Measurements from ENCODE around the gene FNBP1L. TPM values are rescaled to one million over a fixed set of nuclear protein-coding genes. Genes with fewer than 3 reads are reported as not detected.

The FNBP1L gene
- total RNA-seq, 2 donors from 2014 or later = 12.2 to 13.2 TPM

GRCh38 chr1:93415296-93415695 is 32.6 kb upstream of the FNBP1L start:
- no peaks in the 10 kb centered on the region for H3K27me3 ChIP-seq (replicated peaks; ENCODE audit: insufficient read depth)
- no peak for ATAC-seq (ENCODE audit: insufficient number of reproducible peaks, low FRiP score, low read depth)
- peak overlapping the region; percentile 49 for H3K4me3 ChIP-seq
- H3K4me1 ChIP-seq (ENCODE audit: control insufficient read depth in 1 of 2, low read depth in 2 of 2) = peaks cover 8 to 17% of the 10 kb centered on the region in 2 donors
- no peak for TF ChIP-seq CTCF (IDR thresholded peaks at IDR 0.05)
- H3K36me3 ChIP-seq = no peaks in the 10 kb centered on the region
- H3K9me3 ChIP-seq = no peaks in the 10 kb centered on the region
- peak overlapping the region; percentile 51 to 68 for H3K27ac ChIP-seq
- no peak for DNase-seq (ENCODE audit: low spot score)

- TF ChIP-seq CTCF (IDR thresholded peaks at IDR 0.05) = no peak
- H3K4me3 ChIP-seq = no peak overlapping the region
- H3K4me1 ChIP-seq (ENCODE audit: control insufficient read depth in 1 of 2, low read depth in 2 of 2) = peaks cover 8 to 17% of the 10 kb centered on the region in 2 donors
- H3K9me3 ChIP-seq = no peaks in the 10 kb centered on the region
- no peaks in the 10 kb centered on the region for H3K36me3 ChIP-seq
- no peaks in the 10 kb centered on the region for H3K27me3 ChIP-seq (replicated peaks; ENCODE audit: insufficient read depth)
- no peak overlapping the region for H3K27ac ChIP-seq
- ATAC-seq (ENCODE audit: insufficient number of reproducible peaks, low FRiP score, low read depth) = no peak
- DNase-seq (ENCODE audit: low spot score) = no peak
Measured at GRCh38 chr1:93416183-93416582, 31.7 kb upstream of the FNBP1L start.

- no peak overlapping the region for H3K27ac ChIP-seq
- no peaks in the 10 kb centered on the region for H3K27me3 ChIP-seq (replicated peaks; ENCODE audit: insufficient read depth)
- no peak overlapping the region for H3K4me3 ChIP-seq
- H3K4me1 ChIP-seq (ENCODE audit: control insufficient read depth in 1 of 2, low read depth in 2 of 2) = peaks cover 8 to 12% of the 10 kb centered on the region in 2 donors
- no peak for TF ChIP-seq CTCF (IDR thresholded peaks at IDR 0.05)
- ATAC-seq (ENCODE audit: insufficient number of reproducible peaks, low FRiP score, low read depth) (no peak), DNase-seq (ENCODE audit: low spot score) (no peak)
- no peaks in the 10 kb centered on the region for H3K9me3 ChIP-seq
- H3K36me3 ChIP-seq = no peaks in the 10 kb centered on the region
Measured at GRCh38 chr1:93419344-93419743, 28.6 kb upstream of the FNBP1L start.

- Histone ChIP-seq H3K9me3 (no peaks in the 10 kb centered on the region), H3K4me3 (no peak overlapping the region), H3K27me3 (replicated peaks; ENCODE audit: insufficient read depth) (no peaks in the 10 kb centered on the region), H3K4me1 (ENCODE audit: control insufficient read depth in 1 of 2, low read depth in 2 of 2) (peaks cover 2 to 3% of the 10 kb centered on the region in 2 donors), H3K27ac (no peak overlapping the region), H3K36me3 (no peaks in the 10 kb centered on the region)
- ATAC-seq (ENCODE audit: insufficient number of reproducible peaks, low FRiP score, low read depth) (no peak), DNase-seq (ENCODE audit: low spot score) (no peak)
- no peak for TF ChIP-seq CTCF (IDR thresholded peaks at IDR 0.05)
Measured at GRCh38 chr1:93420400-93420799, 27.5 kb upstream of the FNBP1L start.

GRCh38 chr1:93426181-93426580 is 21.7 kb upstream of the FNBP1L start:
- Histone ChIP-seq H3K27ac (no peak overlapping the region), H3K9me3 (no peaks in the 10 kb centered on the region), H3K4me1 (ENCODE audit: control insufficient read depth in 1 of 2, low read depth in 2 of 2) (no peaks in the 10 kb centered on the region), H3K27me3 (replicated peaks; ENCODE audit: insufficient read depth) (no peaks in the 10 kb centered on the region), H3K4me3 (no peak overlapping the region), H3K36me3 (no peaks in the 10 kb centered on the region)
- no peak for TF ChIP-seq CTCF (IDR thresholded peaks at IDR 0.05)
- no peak for DNase-seq (ENCODE audit: low spot score)
- ATAC-seq (ENCODE audit: insufficient number of reproducible peaks, low FRiP score, low read depth) = no peak
